HG03045 (cell line): ENCODE results near the gene LRRC8A.
"Not testable (repeated sequence)": the region's sequence is repeated elsewhere in the genome, so short reads cannot be mapped to it uniquely, and the experiment has no call there.

Experiments used
- ATAC-seq: cut with Tn5 transposase; IDR thresholded peaks from one replicate; pipeline ENCODE4 v1.9.1; 2021; ENCODE audit warnings: mild to moderate bottlenecking, moderate library complexity; ENCODE audit not compliant: unreplicated experiment

The LRRC8A gene

GRCh38 chr9:128881884-128882676, at the start of gene LRRC8A, which contains the start of gene KYAT1:
TSS of gene LRRC8A (plus strand) at chr9:128882133. CDS start at chr9:128907165, 25,032 bp downstream.
TSS of gene KYAT1 (minus strand) at chr9:128881950. CDS start at chr9:128845405, 36,545 bp downstream.
- peak; percentile 89 for ATAC-seq

- no peak for ATAC-seq
Observed at GRCh38 chr9:128833696-128834095, 48.2 kb upstream of the LRRC8A start.

DNA sequence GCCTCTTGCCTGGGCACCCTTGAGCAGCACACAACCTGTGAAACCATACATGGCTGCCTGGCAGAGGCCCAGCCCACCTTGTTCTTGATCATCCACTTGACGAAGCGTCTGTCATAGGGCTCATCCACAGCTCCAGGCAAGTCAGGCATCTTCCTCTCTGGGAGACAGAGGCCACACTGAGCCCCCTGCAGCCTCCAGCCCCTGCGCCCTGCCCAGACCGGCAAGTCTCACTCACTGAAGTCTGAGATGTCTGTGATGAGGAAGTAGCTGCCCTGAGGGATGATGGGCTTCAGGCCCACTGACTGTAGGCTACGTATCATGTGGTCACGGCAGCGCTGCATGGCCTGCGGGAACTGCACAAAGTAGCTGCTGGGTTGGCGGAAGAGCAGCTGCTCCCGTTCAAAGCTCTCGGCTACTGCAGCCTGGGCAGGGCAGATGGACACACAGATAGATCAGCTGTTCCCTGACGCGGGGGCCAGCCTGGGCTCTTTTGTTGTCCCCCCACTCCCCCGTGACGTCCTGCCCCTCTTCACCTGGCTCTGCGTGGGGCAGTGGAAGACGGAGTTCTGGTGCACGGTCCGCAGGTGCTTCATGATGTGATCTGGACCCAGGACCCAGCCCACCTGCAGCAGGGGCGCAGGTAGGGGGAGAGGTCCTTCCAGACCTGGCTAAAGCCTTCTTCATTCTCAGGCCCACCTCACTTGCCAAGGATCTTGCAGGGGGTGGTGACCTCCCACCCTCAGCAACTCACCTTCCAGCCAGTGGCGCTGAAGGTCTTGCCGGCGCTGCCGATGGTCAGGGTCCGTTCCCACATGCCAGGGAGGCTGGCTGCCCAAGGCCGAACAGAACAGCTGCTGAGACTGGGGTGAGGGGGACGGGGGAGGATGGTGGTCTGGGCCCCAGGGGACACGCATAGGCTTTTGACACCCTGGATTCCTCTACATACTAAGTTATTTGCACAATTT, 46.4 kb upstream of the LRRC8A start:
- ATAC-seq: no peak

DNA sequence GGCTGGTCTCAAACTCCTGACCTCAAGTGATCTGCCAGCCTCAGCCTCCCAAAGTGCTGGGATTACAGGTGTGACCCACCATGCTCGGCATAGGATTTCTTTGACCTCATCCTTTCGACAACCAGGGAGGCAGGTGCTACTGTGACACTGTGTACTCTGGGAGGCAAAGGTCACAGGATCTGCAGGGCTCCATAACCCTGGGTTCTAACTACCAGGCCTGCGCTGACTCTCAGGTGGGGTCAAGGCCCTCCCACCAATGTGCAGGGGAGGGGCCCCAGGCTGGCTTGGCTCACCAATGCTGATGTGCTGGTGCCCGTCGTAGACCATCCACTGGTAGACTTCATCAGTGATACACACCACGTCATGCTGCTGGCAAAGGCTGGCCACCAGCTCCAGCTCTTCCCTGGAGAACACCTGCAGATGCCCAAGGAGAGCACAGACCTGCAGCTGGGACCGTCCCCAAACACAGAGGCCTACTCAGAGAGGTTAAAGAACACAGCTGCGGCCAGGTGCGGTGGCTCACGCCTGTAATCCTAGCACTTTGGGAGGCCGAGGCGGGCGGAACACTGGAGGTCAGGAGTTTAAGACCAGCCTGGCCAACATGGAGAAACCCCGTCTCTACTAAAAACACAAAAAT, 45.3 kb upstream of the LRRC8A start:
- ATAC-seq: no peak

DNA sequence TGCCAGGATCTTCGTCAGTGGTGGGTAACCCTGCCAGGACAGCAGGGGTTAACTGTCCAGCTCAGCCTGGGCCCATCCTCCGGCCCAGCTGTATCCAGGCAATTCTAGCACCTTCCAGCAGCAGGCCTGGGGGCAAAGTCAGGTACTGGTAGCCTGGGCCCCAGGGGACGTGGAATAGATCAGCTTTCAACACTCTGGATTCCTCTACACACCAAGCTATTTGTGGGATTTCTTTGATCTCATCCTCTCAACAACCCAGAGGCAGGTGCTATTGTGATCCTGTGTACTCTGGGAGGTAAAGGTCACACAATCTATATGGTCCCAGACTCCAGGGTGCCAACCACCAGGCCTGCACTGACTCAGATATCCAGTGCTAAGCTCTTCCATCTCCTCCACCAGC, 43.6 kb upstream of the LRRC8A start:
- ATAC-seq: no peak

DNA sequence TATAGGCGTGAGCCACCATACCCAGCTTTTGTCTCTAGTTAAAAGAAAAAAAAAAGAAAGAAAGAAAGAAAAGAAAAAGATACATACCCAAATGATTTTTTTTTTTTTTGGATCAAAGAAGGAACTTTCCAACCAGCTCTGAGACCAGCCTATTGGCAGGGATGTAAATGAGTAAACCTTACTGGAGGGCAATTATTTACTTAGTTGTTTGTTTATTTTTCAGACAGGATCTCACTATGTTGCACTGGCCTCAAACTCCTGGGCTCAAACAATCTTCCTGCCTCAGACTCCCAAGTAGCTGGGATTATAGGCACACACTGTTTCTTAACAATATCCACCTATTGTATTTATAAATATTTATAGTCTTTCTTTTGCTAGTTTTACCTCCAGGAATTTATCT, 41.4 kb upstream of the LRRC8A start:
- ATAC-seq: no peak

DNA sequence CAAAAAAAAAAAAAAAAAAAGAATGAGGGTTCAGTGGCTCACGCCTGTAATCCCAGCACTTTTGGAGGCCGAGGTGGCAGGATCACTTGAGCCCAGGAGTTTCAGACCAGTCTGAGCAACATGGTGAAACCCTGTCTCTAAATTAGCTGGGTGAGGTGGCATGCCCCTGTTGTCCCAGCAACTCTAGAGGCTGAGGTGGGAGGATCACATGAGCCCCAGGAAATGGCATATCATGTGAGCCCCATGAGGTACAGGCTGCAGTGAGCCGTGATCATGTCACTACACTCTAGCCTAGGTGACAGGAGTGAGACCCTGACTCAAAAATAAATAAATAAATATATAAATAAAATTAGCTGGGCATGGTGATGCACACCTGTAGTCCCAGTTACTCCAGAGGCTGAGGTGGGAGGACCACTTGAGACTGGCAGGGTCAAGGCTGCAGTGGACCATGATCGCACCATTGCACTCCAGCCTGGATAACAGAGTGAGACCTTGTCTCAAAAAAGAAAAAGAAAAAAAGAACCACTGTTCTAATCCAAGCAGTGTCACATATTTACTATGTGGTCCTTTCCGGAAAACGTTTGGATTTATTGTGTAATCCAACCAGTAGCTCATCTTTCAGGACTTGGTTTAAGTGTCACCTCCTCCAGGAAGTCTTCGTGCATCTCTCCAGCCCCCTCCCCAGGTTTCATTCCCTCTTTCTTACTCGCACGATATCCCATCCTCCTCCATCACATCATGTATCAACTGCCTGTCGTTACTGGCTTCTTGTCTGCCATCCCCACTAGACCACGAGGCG, 40.0 kb upstream of the LRRC8A start:
- no peak for ATAC-seq

- not testable (repeated sequence) for ATAC-seq
Observed at GRCh38 chr9:128843171-128843570, 38.8 kb upstream of the LRRC8A start.

DNA sequence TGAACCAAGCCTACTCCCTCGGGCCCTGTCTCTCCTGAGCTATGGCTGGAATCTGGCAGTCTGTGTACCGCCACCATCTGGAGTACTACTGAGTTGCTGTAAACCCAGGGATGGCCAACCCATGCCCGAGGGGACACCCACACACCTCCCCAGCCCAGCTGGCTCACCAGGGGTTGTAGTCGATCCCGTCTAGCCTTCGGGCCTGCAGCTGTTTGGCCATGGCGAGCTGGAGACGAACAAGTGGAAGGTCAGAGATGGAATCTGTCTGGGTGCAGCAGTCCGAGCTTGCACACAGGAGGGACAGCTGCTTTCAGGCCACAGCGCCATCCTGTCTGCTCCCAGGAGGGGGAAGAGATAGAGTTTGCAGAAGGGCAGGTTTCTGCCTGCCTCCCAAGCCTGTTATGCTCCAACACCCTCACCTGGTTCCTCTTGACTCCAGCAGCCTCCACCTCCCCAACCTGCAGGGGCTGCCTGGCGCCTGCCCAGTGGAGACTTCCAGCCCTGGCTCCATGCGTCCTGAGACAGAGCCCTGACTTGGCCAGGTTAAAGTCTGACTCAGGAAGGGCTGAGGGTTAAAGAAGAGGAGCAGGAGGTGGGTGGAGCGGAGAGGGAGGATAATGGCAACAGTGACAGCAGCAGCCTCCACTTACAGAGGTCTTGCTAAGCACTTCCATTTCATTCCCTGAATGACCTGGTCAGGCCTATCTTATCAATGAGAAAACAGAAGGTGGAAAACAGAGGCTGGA, 36.6 kb upstream of the LRRC8A start:
- no peak for ATAC-seq

DNA sequence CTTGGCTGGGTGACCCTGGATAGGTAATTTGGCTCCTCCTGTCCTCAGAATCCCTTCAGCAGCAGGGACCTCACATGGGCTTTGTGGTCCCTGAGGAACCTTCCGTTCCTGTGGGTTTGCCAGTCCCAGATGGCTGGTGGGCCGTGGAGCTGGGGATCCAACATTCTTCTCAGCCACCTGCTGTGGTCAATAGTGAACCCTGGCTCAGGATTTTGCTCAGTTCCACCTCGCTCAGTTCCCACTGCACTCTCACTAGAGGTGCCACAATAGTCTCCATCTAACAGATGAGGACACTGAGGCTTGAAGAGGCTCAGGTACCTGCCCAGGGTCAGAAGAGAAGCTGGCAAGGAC, 35.3 kb upstream of the LRRC8A start:
- no peak for ATAC-seq

- no peak for ATAC-seq
Observed at GRCh38 chr9:128847803-128848202, 34.1 kb upstream of the LRRC8A start.

DNA sequence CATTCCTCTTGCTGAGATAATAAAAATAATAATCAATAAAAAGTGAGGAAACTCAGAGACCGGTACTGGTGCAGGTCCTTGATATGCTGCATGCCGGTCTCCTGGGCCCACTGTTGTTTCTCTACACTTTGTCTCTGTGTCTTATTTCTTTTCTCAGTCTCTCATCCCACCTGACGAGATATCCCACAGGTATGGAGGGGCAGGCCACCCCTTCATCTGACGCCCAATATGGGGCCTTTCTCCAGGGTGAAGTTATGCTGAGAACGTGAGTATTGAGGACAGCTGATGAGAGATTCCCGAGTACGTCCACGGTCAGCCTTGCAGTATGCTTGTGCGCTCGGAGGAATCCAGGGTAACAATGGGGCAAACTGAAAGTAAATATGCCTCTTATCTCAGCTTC, 30.9 kb upstream of the LRRC8A start:
- ATAC-seq: not testable (repeated sequence)

DNA sequence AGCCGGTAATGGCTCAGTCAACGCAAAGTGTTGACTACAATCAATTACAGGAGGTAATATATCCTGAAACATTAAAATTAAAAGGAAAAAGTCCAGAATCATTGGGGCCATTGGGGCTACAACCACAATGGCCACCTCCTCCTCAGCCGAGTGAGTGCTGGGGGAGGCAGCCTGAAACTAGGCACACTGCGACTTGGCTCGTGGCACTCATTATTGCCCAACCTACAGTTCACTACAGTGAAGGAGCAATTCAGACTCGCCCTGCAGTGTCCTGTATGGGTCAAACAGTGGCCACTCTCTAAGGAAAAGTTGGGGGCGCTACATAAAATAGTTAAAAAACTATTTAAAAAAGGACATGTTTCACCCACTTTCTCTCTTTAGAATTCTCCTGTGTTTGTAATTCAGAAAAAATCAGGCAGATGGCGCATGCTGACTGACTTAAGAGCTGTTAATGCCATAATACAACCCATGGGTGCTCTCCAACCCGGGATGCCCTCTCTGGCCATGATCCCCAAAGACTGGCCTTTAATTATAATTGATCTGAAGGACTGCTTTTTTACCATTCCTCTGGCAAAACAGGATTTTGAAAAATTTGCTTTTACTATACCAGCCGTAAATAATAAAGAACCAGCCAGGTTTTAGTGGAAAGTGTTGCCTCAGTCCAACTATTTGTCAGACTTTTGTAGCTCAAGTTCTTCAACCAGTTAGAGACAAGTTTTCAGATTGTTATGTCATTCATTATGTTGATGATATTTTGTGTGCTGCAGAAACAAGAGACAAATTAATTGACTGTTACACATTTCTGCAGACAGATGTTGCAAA, 29.9 kb upstream of the LRRC8A start:
- ATAC-seq: not testable (repeated sequence)

- ATAC-seq: not testable (repeated sequence)
Observed at GRCh38 chr9:128852646-128853045, 29.3 kb upstream of the LRRC8A start.

DNA sequence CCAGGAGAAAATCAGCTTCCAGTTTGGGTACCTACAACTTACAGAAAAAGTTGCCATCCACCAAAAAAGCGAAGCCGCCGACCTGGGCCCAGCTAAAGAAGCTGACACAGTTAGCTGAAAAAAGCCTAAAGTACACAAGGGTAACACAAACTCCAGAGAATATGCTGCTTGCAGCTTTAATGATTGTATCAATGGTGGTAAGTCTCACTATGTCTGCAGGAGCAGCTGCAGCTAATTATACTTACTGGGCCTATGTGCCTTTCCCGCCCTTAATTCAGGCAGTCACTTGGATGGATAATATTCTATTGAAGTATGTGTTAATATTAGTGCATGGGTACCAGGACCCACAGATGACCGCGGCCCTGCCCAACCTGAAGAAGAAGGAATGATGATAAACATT, 27.5 kb upstream of the LRRC8A start:
- ATAC-seq: not testable (repeated sequence)

GRCh38 chr9:128858476-128858875, 23.5 kb upstream of the LRRC8A start:
- ATAC-seq: not testable (repeated sequence)

GRCh38 chr9:128860937-128861336, 21.0 kb upstream of the LRRC8A start:
- ATAC-seq: no peak

GRCh38 chr9:128861501-128861900, 20.4 kb upstream of the LRRC8A start:
- no peak for ATAC-seq

- ATAC-seq: no peak
Observed at GRCh38 chr9:128862401-128862851, 19.5 kb upstream of the LRRC8A start.
